Tibial nerve (tissue), 3 donors: ENCODE data around the gene TMEM176A.

Experiments used
- POLR2A ChIP-seq, 2 donors: fragments of 450-650 bp; IDR thresholded peaks; one replicate each; pipeline ENCODE4 v1.6.1; 2017; ENCODE audit warnings: antibody characterized with exemption in 2 of 2, mild to moderate bottlenecking in 2 of 2, moderate library complexity in 2 of 2
- TF ChIP-seq, protein P1 (sequence below), 5 experiments: fragments of 200-600 bp in 3 of 5; fragments of 450-650 bp in 2 of 5; sonication (generic) in 3 of 5; IDR thresholded peaks; one replicate each; pipeline ENCODE4 v1.5.1; 2016 to 2019; ENCODE audit warnings: antibody characterized with exemption in 5 of 5, mild to moderate bottlenecking in 3 of 5, moderate library complexity in 2 of 5

DNA sequence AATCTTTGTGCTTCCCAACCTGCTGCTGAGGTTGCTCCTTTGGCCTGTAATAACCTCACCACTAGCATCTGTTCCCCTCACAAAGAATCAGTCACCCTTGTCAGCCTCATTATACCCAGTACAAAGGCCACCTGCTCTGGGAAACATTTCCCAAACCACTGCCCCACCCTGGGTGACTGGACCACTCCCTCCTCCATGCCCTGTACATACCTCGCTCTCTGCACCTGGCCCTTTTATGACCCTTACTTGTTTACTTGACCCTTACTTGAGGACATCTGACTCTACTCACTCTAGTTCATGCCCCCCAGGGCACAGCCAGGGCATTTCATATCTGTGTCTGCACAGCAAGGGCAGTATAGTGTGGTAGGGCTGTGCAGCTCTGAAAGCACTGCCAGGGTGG lies 30.4 kb downstream of the TMEM176A start:
- TF ChIP-seq, protein P1, sequence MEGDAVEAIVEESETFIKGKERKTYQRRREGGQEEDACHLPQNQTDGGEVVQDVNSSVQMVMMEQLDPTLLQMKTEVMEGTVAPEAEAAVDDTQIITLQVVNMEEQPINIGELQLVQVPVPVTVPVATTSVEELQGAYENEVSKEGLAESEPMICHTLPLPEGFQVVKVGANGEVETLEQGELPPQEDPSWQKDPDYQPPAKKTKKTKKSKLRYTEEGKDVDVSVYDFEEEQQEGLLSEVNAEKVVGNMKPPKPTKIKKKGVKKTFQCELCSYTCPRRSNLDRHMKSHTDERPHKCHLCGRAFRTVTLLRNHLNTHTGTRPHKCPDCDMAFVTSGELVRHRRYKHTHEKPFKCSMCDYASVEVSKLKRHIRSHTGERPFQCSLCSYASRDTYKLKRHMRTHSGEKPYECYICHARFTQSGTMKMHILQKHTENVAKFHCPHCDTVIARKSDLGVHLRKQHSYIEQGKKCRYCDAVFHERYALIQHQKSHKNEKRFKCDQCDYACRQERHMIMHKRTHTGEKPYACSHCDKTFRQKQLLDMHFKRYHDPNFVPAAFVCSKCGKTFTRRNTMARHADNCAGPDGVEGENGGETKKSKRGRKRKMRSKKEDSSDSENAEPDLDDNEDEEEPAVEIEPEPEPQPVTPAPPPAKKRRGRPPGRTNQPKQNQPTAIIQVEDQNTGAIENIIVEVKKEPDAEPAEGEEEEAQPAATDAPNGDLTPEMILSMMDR (IDR thresholded peaks at IDR 0.05): no peak
- TF ChIP-seq POLR2A (IDR thresholded peaks at IDR 0.05): no peak
